ENCODE measurements around the gene TBC1D3E. TPM values are rescaled to one million over a fixed set of nuclear protein-coding genes. Genes with fewer than 3 reads are reported as not detected.
"Not testable (repeated sequence)": the region's sequence is repeated elsewhere in the genome, so short reads cannot be mapped to it uniquely, and the experiment has no call there.

TBC1D3E gene
- total and polyA plus RNA-seq, 2 of the 4 experiments (the other 2 are of a cell fraction): not detected

- H3K23ac ChIP-seq (ENCODE audit: low read depth, low read length); H3K9me3 ChIP-seq (ENCODE audit: control insufficient read depth, insufficient read depth, low read length); H3K4me1 ChIP-seq (ENCODE audit: control insufficient read depth, insufficient read depth, low read length); H2AK9ac ChIP-seq (replicated peaks; ENCODE audit: low read depth, low read length, poor library complexity); POLR2A ChIA-PET (ENCODE audit: unreplicated experiment); H3K9ac ChIP-seq (ENCODE audit: low read depth, low read length); dilution Hi-C loops (cut with HindIII; ENCODE audit: low sequenced_read_pairs, unreplicated experiment); H4K20me1 ChIP-seq (ENCODE audit: insufficient read depth, low read length); H3K79me1 ChIP-seq (ENCODE audit: low read depth in 1 of 2, low read length in 2 of 2); H2BK120ac ChIP-seq (ENCODE audit: low read depth, low read length); H4K91ac ChIP-seq (ENCODE audit: insufficient read depth, low read depth, low read length); H2AK5ac ChIP-seq (ENCODE audit: low read depth, low read length); H2AFZ ChIP-seq (replicated peaks; ENCODE audit: low read length, poor library complexity); CTCF ChIA-PET; H2BK15ac ChIP-seq (ENCODE audit: low read depth, low read length); H2BK20ac ChIP-seq (ENCODE audit: low read depth, low read length); H3K4ac ChIP-seq (ENCODE audit: low read depth, low read length); H3K14ac ChIP-seq (replicated peaks; ENCODE audit: low read depth, low read length); ATAC-seq (ENCODE audit: low read depth); H2BK5ac ChIP-seq (ENCODE audit: low read depth, low read length, poor library complexity, severe bottlenecking); in situ Hi-C loops (cut with MboI; ENCODE audit: low sequenced_read_pairs); H3K36me3 ChIP-seq (ENCODE audit: control insufficient read depth, insufficient read depth, low read length); H3K18ac ChIP-seq (ENCODE audit: low read depth, low read length); BruUV-seq (replicated peaks); intact Hi-C loops (cut with micrococcal nuclease); H4K8ac ChIP-seq (ENCODE audit: low read depth in 2 of 2, low read length in 2 of 2); H3K27ac ChIP-seq (ENCODE audit: insufficient read depth, low read length); H3K56ac ChIP-seq (ENCODE audit: extremely low read depth, insufficient read depth, low read length); H4K5ac ChIP-seq (ENCODE audit: low read depth, low read length); DNase-seq; H3K27me3 ChIP-seq (ENCODE audit: control insufficient read depth, insufficient read depth, low read length); H3K9me1 ChIP-seq (ENCODE audit: insufficient read depth, low read length); H3K4me2 ChIP-seq (ENCODE audit: low read depth, low read length); H3K4me3 ChIP-seq (ENCODE audit: insufficient read depth, low read depth, low read length): not testable (repeated sequence)
- no CpG with 5 or more reads among the region's 16 CpGs for WGBS, 2 experiments (ENCODE audit: extremely low coverage in 2 of 2, insufficient read length in 1 of 2)
These were observed 7.1 kb downstream of the TBC1D3E start for GRCh38 chr17:38134860-38135259.

Small RNA genes lying within 50 kb of the gene (microRNA-seq; reads per million reads assigned to microRNA genes)
- gene RF00019 (ENCODE audit: insufficient read depth, insufficient read length) (not detected), gene RNA5SP526 (ENCODE audit: insufficient read depth, insufficient read length) (not detected)

Small RNA genes lying within 50 kb of the gene (small RNA-seq; reads per million reads assigned to genes)
- gene RF00019 (0 reads per million in 5 experiments), gene RNA5SP526 (0 reads per million in 5 experiments)

Other genes with a start within 250 kb of the TBC1D3E start
- gene TBC1D3K, start 203.5 kb upstream of the TBC1D3E start, total RNA-seq (2012; rRNA removed): not detected in 2 replicates
- not detected in 2 replicates for gene TBC1D3K, start 203.5 kb upstream of the TBC1D3E start, polyA plus RNA-seq (2012; rRNA removed)
- 0.28 and 0.36 TPM in 2 replicates for gene TBC1D3L, start 138.9 kb upstream of the TBC1D3E start, total RNA-seq (2012; rRNA removed)
- gene TBC1D3L, start 138.9 kb upstream of the TBC1D3E start, polyA plus RNA-seq (2012; rRNA removed): 6.2 TPM in 2 replicates
- gene TBC1D3D, start 124.0 kb upstream of the TBC1D3E start, total RNA-seq (2012; rRNA removed): not detected in 2 replicates
- gene TBC1D3D, start 124.0 kb upstream of the TBC1D3E start, polyA plus RNA-seq (2012; rRNA removed): 0.09 TPM in 1 of 2 replicates, not detected in the other
- gene TBC1D3C, start 59.3 kb upstream of the TBC1D3E start, total RNA-seq (2012; rRNA removed): not detected in 2 replicates
- gene TBC1D3C, start 59.3 kb upstream of the TBC1D3E start, polyA plus RNA-seq (2012; rRNA removed): 0.04 TPM in 1 of 2 replicates, not detected in the other
- not detected in 2 replicates for gene TBC1D3, start 64.6 kb downstream of the TBC1D3E start, total RNA-seq (2012; rRNA removed)
- not detected in 2 replicates for gene TBC1D3, start 64.6 kb downstream of the TBC1D3E start, polyA plus RNA-seq (2012; rRNA removed)
- gene MRPL45, start 169.2 kb downstream of the TBC1D3E start, total RNA-seq (2012; rRNA removed): 44.2 and 46.8 TPM in 2 replicates
- gene MRPL45, start 169.2 kb downstream of the TBC1D3E start, polyA plus RNA-seq (2012; rRNA removed): 36.3 and 39.6 TPM in 2 replicates
- not detected in 2 replicates for gene GPR179, start 216.0 kb downstream of the TBC1D3E start, total RNA-seq (2012; rRNA removed)
- gene GPR179, start 216.0 kb downstream of the TBC1D3E start, polyA plus RNA-seq (2012; rRNA removed): not detected in 2 replicates
- 6.5 and 7.5 TPM in 2 replicates for gene SOCS7, start 223.9 kb downstream of the TBC1D3E start, total RNA-seq (2012; rRNA removed)
- 6.8 and 9.2 TPM in 2 replicates for gene SOCS7, start 223.9 kb downstream of the TBC1D3E start, polyA plus RNA-seq (2012; rRNA removed)

Measured in IMR-90 (cell line).